GM10266 (cell line): Measurements from ENCODE around the gene ATF3.

Source experiments
- DNase-seq: peaks from one replicate; pipeline ENCODE4 v3.0.0; 2012; ENCODE audit errors: extremely low spot score
- CTCF ChIP-seq: IDR thresholded peaks from 2 replicates; pipeline ENCODE4 v1.5.1; 2012; ENCODE audit warnings: mild to moderate bottlenecking, low read depth; ENCODE audit not compliant: control insufficient read depth, insufficient read depth; ENCODE audit errors: missing control alignments

Gene ATF3

GRCh38 chr1:212587016-212587887 lies 21.3 kb upstream of the ATF3 start:
- DNase-seq = no peak
- TF ChIP-seq CTCF = no peak

GRCh38 chr1:212587888-212588510 lies 20.6 kb upstream of the ATF3 start:
- TF ChIP-seq CTCF = no peak
- DNase-seq = no peak

GRCh38 chr1:212589446-212589845 lies 19.1 kb upstream of the ATF3 start:
- DNase-seq = no peak
- TF ChIP-seq CTCF = no peak

- TF ChIP-seq CTCF = no peak
- no peak for DNase-seq
These were observed 16.6 kb upstream of the ATF3 start for GRCh38 chr1:212591922-212592321.

GRCh38 chr1:212593821-212594251 lies 14.7 kb upstream of the ATF3 start:
- no peak for TF ChIP-seq CTCF
- DNase-seq = no peak

- DNase-seq = no peak
- TF ChIP-seq CTCF = no peak
These were observed 13.9 kb upstream of the ATF3 start for GRCh38 chr1:212594640-212595039.

- TF ChIP-seq CTCF = no peak
- DNase-seq = no peak
These were observed 13.3 kb upstream of the ATF3 start for GRCh38 chr1:212595229-212595628.
